NCI-H2029 (cell line): ENCODE results near the gene PPP1R15B.

Experiments
- DNase-seq: peaks from one replicate; lab custom pipeline; 2025; lab: John Stamatoyannopoulos, UW

Gene PPP1R15B

DNA sequence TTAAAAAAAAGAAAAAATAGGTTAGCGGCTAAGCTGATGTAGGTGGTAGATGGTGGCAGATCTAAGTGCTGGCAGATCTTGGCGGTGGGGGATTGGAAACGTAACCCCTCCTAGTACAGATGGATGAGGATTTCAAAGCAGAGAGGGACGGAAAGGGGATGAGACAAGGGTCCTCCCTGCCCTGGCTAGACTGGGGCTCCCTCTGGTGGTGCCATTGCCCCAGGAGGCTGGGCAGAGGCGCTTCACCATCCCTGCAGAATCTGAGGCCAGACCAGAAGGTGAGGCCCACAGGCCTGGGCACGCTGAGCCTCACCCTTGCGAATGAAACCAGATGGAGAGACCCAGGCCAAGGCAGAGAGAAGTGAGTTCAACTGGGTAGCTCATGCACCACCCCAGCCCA is 44.9 kb downstream of the PPP1R15B start:
- DNase-seq, result no peak

- DNase-seq, result peak; percentile 59
These were observed 48.1 kb downstream of the PPP1R15B start for GRCh38 chr1:204363335-204364114.

GRCh38 chr1:204362984-204363334 is 48.7 kb downstream of the PPP1R15B start:
- no peak for DNase-seq

- DNase-seq, result no peak
These were observed 49.8 kb downstream of the PPP1R15B start for GRCh38 chr1:204361781-204362180.

- no peak for DNase-seq
These were observed 50.3 kb downstream of the PPP1R15B start for GRCh38 chr1:204361341-204361771.

DNA sequence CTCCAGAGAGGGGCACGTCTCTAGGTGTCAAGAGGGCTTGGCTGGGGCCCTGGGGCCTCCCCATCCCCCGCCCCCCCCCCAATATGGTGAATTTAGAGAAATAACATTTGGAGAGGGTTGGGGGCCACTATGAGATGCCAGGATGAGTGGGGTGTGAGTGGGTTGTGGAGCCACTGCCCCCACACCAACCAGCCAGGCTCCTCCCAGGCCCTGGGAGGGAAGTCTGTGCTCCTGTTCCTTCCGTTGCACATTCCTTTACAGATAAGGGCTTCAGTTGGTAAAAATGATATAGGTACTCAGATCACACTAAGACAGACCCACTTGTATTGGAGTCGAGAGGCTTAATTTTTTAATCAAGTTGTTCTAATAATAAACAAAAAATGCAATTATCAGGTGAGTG is 51.3 kb downstream of the PPP1R15B start:
- no peak for DNase-seq

- no peak for DNase-seq
These were observed 52.0 kb downstream of the PPP1R15B start, which contains the start of gene PLEKHA6 for GRCh38 chr1:204359474-204360255. TSS of gene PLEKHA6 (minus strand) at chr1:204359929. CDS start at chr1:204273727, 86,202 bp downstream.

DNA sequence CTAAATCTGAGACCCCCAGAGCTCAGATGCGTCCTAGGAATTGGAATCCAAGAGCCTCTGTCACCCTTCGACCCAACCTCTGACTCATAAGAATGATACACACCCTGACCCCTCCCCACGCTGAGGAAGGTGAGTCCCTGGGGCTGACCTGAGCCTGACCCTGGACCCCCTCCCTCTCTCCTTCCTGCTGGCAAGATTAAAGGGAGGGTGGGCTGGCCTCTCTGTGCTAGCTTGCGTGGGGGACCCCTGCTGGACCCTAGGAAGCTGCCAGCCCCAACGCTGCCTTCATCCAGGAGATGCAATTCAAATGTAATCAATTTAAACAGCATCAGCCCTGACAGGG is 52.5 kb downstream of the PPP1R15B start:
- DNase-seq, result no peak

DNA sequence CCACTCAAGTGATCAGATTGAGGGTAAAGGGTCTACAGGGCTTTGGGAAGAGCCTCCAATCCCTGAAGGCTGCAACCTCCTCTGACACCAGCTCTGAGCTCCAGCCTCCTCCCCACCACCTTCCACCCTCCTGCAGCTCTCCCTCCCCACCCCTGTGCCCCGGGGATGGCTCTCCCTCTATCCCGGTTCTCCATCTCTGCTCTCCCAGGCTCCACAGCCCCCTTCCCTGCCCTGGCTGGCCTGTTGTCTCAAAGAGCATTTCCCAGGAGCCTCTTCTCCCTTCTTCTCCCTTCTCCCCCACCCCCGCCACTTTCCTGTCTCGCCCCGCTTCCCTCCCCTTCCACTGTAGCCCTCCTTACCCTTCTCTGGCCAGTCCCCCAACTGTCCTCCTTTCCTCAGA is 53.0 kb downstream of the PPP1R15B start:
- no peak for DNase-seq

GRCh38 chr1:204357551-204358490 is 53.8 kb downstream of the PPP1R15B start:
- no peak for DNase-seq

- DNase-seq, result no peak
These were observed 54.6 kb downstream of the PPP1R15B start for GRCh38 chr1:204356997-204357396.

- no peak for DNase-seq
These were observed 55.7 kb downstream of the PPP1R15B start for GRCh38 chr1:204355913-204356312.

DNA sequence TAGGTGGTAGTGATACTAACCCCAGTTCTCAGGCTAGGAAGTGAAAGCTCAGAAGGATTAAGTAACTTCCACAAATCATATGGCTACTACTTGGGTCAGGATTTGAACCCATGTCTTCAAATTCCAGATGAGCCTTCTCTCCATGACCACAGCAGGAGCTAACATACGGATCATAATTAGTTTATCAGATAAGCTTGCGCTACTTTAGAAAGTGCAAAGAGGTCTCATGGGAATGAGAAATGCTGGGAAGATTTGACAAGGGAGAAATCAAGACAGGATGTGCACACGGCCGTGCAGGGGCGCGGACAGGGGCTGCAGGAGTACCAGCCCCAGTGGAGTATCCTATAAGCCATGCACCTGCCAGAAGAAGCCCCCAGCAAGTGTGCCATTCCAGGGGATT is 57.0 kb downstream of the PPP1R15B start:
- no peak for DNase-seq
